Testis (tissue), 3 donors: ENCODE data around the gene ACER2. TPM values are rescaled to one million over a fixed set of nuclear protein-coding genes. Genes with fewer than 3 reads are reported as not detected.
"Not testable (repeated sequence)": the region's sequence is repeated elsewhere in the genome, so short reads cannot be mapped to it uniquely, and the experiment has no call there.

Experiments
- DNase-seq: peaks from one replicate; pipeline ENCODE4 v3.0.0-alpha.2; 2019
- H3K27ac ChIP-seq, 2 donors: fragments of 200-600 bp; sonication (generic); one replicate each; pipeline ENCODE4 v1.5.1; 2019
- H3K27me3 ChIP-seq: fragments of 200-600 bp; sonication (generic); one replicate; pipeline ENCODE4 v1.5.1; 2019
- H3K36me3 ChIP-seq: fragments of 200-600 bp; sonication (generic); one replicate; pipeline ENCODE4 v1.5.1; 2017; ENCODE audit warnings: low read depth; ENCODE audit errors: missing control alignments
- H3K4me1 ChIP-seq: fragments of 200-600 bp; sonication (generic); one replicate; pipeline ENCODE4 v1.5.1; 2019
- H3K4me3 ChIP-seq, 2 donors: fragments of 200-600 bp; sonication (generic); one replicate each; pipeline ENCODE4 v1.5.1; 2017 to 2019
- H3K9me3 ChIP-seq: fragments of 200-600 bp; sonication (generic); one replicate; pipeline ENCODE4 v1.5.1; 2017
- POLR2A ChIP-seq: fragments of 450-650 bp; IDR thresholded peaks from one replicate; pipeline ENCODE4 v1.6.1; 2017; ENCODE audit warnings: antibody characterized with exemption, mild to moderate bottlenecking, moderate library complexity
- WGBS, 2 donors: methylation state at CpG; one replicate each; pipeline ENCODE4 v1.1.5; 2018; 5-methylcytosine and 5-hydroxymethylcytosine counted together
- intact Hi-C: fragments of 100-400 bp; cut with DNase I; formaldehyde crosslinking; loops from one replicate; pipeline ENCODE4 v1.15.1; 2023; ENCODE audit warnings: low total_unique reads
- polyA plus RNA-seq: library from polyadenylated mRNA; stranded (reverse); fragments of 350-450 nt; fragmentation: Illumina TruSeq; extraction: RNeasy Lipid Tissue Mini Kit (QIAGEN cat#74804); gene quantifications from one replicate; pipeline ENCODE4 v1.2.3, GENCODE V29; 2014; ENCODE audit warnings: low read depth, low replicate concordance; ENCODE audit not compliant: insufficient read depth
- total RNA-seq, 2 donors: library from RNA; depleted of rRNA; stranded (reverse); fragments of >200 nt; gene quantifications; one replicate each; pipeline ENCODE4 v1.2.3, GENCODE V29; 2016
- TF ChIP-seq, protein P1 (sequence below), 3 experiments: fragments of 450-650 bp in 2 of 3; fragments of 200-600 bp in 1 of 3; sonication (generic) in 1 of 3; IDR thresholded peaks; one replicate each; pipeline ENCODE4 v1.5.1; 2016 to 2019; ENCODE audit warnings: antibody characterized with exemption in 3 of 3, mild to moderate bottlenecking in 2 of 3, moderate library complexity in 1 of 3

ACER2 gene
- total and polyA plus RNA-seq, 3 donors from 2014 or later = 3.8 to 5.5 (median 4.4) TPM

DNA sequence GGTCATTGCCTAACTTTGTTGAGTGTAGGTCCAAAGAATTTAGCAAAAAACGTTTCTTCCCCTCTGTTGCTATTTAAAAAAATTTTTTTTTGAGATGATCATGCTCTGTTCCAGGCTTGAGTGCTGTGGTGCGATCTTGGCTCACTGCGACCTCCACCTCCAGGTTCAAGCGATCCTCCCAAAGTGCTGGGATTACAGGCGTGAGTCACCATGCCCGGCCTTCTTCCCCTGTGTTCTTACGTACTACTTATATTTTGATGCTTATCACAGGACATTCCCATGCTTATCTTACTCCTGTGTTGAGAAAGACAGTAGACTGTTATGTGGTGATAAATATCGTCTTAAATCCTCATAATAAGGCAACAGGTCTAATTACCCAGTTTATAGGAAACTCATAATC, 2.5 kb downstream of the ACER2 start:
- WGBS, 2 donors = 90 to 94% methylated on average over 8 of the region's 8 CpGs
- intact Hi-C loops = no loop called here
- H3K9me3 ChIP-seq = no peaks in the 10 kb centered on the region

DNA sequence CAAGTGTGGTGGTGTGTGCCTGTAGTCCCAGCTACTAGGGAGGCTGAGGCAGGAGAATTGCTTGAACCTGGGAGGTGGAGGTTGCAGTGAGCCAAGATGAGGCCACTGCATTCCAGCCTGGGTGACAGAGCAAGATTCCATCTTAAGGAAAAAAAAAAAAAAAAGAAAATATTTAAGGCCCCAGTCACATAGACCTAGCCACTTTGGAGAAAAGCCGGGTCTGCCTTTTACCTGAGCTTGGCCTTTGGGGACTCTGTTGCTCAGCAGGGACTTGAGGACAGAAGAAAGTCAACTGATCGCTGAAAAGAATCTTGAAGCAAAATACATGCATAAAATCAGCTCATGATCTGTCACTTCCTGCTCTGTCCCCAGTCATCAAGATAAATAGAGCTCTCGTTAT, 4.6 kb downstream of the ACER2 start:
- 77 to 92% methylated on average over 3 of the region's 3 CpGs for WGBS, 2 donors
- DNase-seq, H3K4me3 ChIP-seq, H3K27me3 ChIP-seq, H3K27ac ChIP-seq, H3K4me1 ChIP-seq, H3K36me3 ChIP-seq, H3K9me3 ChIP-seq, intact Hi-C loops: not testable (repeated sequence)

More for the DNA sequence above, 2.5 kb downstream of the ACER2 start:
- TF ChIP-seq, protein P1, sequence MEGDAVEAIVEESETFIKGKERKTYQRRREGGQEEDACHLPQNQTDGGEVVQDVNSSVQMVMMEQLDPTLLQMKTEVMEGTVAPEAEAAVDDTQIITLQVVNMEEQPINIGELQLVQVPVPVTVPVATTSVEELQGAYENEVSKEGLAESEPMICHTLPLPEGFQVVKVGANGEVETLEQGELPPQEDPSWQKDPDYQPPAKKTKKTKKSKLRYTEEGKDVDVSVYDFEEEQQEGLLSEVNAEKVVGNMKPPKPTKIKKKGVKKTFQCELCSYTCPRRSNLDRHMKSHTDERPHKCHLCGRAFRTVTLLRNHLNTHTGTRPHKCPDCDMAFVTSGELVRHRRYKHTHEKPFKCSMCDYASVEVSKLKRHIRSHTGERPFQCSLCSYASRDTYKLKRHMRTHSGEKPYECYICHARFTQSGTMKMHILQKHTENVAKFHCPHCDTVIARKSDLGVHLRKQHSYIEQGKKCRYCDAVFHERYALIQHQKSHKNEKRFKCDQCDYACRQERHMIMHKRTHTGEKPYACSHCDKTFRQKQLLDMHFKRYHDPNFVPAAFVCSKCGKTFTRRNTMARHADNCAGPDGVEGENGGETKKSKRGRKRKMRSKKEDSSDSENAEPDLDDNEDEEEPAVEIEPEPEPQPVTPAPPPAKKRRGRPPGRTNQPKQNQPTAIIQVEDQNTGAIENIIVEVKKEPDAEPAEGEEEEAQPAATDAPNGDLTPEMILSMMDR (IDR thresholded peaks at IDR 0.05) = no peak
- no peak for TF ChIP-seq POLR2A
- Histone ChIP-seq H3K36me3 (no peaks in the 10 kb centered on the region), H3K4me1 (no peaks in the 10 kb centered on the region), H3K27me3 (no peaks in the 10 kb centered on the region), H3K4me3 (no peak overlapping the region), H3K27ac (no peak overlapping the region)
- no peak for DNase-seq

DNA sequence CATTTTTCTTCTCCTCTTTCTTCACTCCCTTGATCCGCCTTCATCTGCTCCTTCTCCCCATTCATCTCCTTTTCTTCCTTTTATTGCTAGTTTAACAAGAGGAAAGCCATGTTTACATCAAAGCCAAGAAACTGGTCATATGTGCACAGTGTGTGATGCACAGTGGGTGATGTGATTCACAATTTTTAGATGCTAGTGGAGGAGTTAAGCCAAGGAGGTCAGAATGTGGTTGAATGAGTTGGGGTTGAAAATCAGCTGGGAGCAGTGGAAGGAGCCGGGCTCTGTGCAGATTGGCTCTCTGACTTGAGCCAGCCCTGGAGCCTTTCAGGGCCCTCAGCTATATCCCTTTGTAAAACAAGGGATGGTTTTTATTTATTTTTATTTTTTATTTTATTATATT, 7.3 kb downstream of the ACER2 start:
- H3K4me1 ChIP-seq = no peaks in the 10 kb centered on the region
- no peak for DNase-seq
- TF ChIP-seq, protein P1 (IDR thresholded peaks at IDR 0.05) = no peak
- no peak for TF ChIP-seq POLR2A
- no peaks in the 10 kb centered on the region for H3K27me3 ChIP-seq
- no peak overlapping the region for H3K27ac ChIP-seq
- no peak overlapping the region for H3K4me3 ChIP-seq
- intact Hi-C loops = no loop called here
- WGBS, 2 donors = 90 to 95% methylated on average over 2 of the region's 2 CpGs
- H3K9me3 ChIP-seq = no peaks in the 10 kb centered on the region
- no peaks in the 10 kb centered on the region for H3K36me3 ChIP-seq

DNA sequence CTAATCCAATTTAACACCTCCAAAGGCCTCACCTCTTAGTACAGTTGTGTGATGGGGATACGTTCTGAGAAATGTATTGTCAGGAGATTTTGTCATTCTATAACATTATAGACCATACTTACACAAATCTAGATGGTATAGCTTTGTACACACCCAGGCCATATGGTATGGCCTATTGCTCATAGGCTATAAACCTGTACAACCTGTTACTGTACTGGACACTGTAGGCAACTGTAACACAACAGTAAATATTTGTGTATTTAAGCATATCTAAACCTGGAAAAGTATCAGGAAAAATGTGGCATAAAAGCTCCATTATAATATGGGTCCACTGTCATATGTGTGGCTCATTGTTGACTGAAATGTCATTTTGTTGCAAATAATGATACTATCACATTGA, 12.1 kb downstream of the ACER2 start:
- Histone ChIP-seq H3K9me3 (no peaks in the 10 kb centered on the region), H3K4me1 (no peaks in the 10 kb centered on the region), H3K27me3 (no peaks in the 10 kb centered on the region), H3K27ac (no peak overlapping the region), H3K36me3 (no peaks in the 10 kb centered on the region), H3K4me3 (no peak overlapping the region)
- no peak for TF ChIP-seq POLR2A
- TF ChIP-seq, protein P1 (IDR thresholded peaks at IDR 0.05) = no peak
- no peak for DNase-seq
- intact Hi-C loops = no loop called here
- WGBS, 2 donors = 89 to 91% methylated on average over 1 of the region's 1 CpG

DNA sequence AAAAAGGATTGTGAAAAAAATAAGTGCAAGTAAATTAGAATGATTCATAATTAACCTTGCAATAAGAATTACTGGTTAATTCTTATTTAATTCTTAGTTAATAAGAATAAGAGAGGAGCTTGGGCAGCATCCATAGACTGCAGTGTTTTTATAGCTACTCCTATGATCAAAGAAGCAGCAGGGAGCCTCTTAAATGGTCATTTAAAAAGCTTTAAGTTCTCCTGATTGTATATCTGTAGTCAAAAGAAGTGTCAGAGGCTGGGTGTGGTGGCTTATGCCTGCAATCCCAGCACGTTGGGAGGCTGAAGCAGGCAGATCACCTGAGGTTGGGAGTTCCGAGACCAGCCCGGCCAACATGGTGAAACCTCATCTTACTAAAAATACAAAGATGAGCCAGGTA, 14.4 kb downstream of the ACER2 start:
- no peak overlapping the region for H3K4me3 ChIP-seq
- H3K27me3 ChIP-seq = no peaks in the 10 kb centered on the region
- no peaks in the 10 kb centered on the region for H3K36me3 ChIP-seq
- H3K9me3 ChIP-seq = no peaks in the 10 kb centered on the region
- DNase-seq = no peak
- no peak overlapping the region for H3K27ac ChIP-seq
- WGBS, 2 donors = 92 to 96% methylated on average over 3 of the region's 3 CpGs
- intact Hi-C loops = no loop called here
- no peaks in the 10 kb centered on the region for H3K4me1 ChIP-seq
- TF ChIP-seq, protein P1 (IDR thresholded peaks at IDR 0.05) = no peak
- TF ChIP-seq POLR2A = no peak
